WERI-Rb-1 (cell line): Measurements from ENCODE around the gene CNBP.

Experiments
- DNase-seq: peaks from one replicate; pipeline ENCODE4 v3.0.0-alpha.2; 2020
- H3K27ac ChIP-seq: fragments of 250-450 bp; sonication (Bioruptor Pico); 2 replicates; pipeline ENCODE4 v1.5.1; 2020; ENCODE audit warnings: mild to moderate bottlenecking, moderate library complexity
- H3K27me3 ChIP-seq: fragments of 250-450 bp; sonication (Bioruptor Pico); 2 replicates; pipeline ENCODE4 v1.5.1; 2021; ENCODE audit warnings: mild to moderate bottlenecking, low read depth, moderate library complexity; ENCODE audit not compliant: insufficient read depth, severe bottlenecking
- H3K36me3 ChIP-seq: fragments of 250-450 bp; sonication (Bioruptor Pico); 2 replicates; pipeline ENCODE4 v1.5.1; 2020; ENCODE audit warnings: mild to moderate bottlenecking, moderate library complexity
- H3K4me3 ChIP-seq: 2 replicates; pipeline ENCODE4 v1.5.1; 2011; ENCODE audit warnings: low read depth, mild to moderate bottlenecking, control low read depth, low read length
- H3K9me3 ChIP-seq: fragments of 250-450 bp; sonication (Bioruptor Pico); 2 replicates; pipeline ENCODE4 v1.5.1; 2021; ENCODE audit warnings: mild to moderate bottlenecking, moderate library complexity; ENCODE audit not compliant: severe bottlenecking
- CTCF ChIP-seq: IDR thresholded peaks from 2 replicates; pipeline ENCODE4 v1.5.1; 2011; ENCODE audit warnings: low read depth, mild to moderate bottlenecking, control low read depth, inconsistent platforms, low read length

The CNBP gene

GRCh38 chr3:129183569-129184395 lies at the start of gene CNBP:
TSS of gene CNBP (minus strand) at chr3:129183896. CDS start at chr3:129171757, 12,139 bp downstream.
- H3K9me3 ChIP-seq, result no peaks in the 10 kb centered on the region
- H3K36me3 ChIP-seq, result peaks cover 38% of the 10 kb centered on the region
- H3K27me3 ChIP-seq, result no peaks in the 10 kb centered on the region
- peak within 1 kb of the TSS; percentile 99 for H3K27ac ChIP-seq
- no peak for TF ChIP-seq CTCF
- H3K4me3 ChIP-seq, result peak within 1 kb of the TSS; percentile 90
- DNase-seq, result peak; percentile 89

- H3K27me3 ChIP-seq, result no peaks in the 10 kb centered on the region
- DNase-seq, result no peak
- H3K27ac ChIP-seq, result no peak overlapping the region
- no peak overlapping the region for H3K4me3 ChIP-seq
- H3K9me3 ChIP-seq, result no peaks in the 10 kb centered on the region
- TF ChIP-seq CTCF, result no peak
- H3K36me3 ChIP-seq, result no peaks in the 10 kb centered on the region
Measured at GRCh38 chr3:129231331-129232119, 47.8 kb upstream of the CNBP start.

- H3K36me3 ChIP-seq, result no peaks in the 10 kb centered on the region
- no peak overlapping the region for H3K4me3 ChIP-seq
- H3K27ac ChIP-seq, result no peak overlapping the region
- no peak for TF ChIP-seq CTCF
- no peaks in the 10 kb centered on the region for H3K27me3 ChIP-seq
- no peaks in the 10 kb centered on the region for H3K9me3 ChIP-seq
- no peak for DNase-seq
Measured at GRCh38 chr3:129230311-129231019, 46.8 kb upstream of the CNBP start.

- peak; percentile 16 for DNase-seq
- no peaks in the 10 kb centered on the region for H3K9me3 ChIP-seq
- TF ChIP-seq CTCF, result 0 out of 2 replicates have a peak, but pooled peaks have one; percentile 18
- H3K36me3 ChIP-seq, result no peaks in the 10 kb centered on the region
- H3K27ac ChIP-seq, result no peak overlapping the region
- no peak overlapping the region for H3K4me3 ChIP-seq
- no peaks in the 10 kb centered on the region for H3K27me3 ChIP-seq
Measured at GRCh38 chr3:129228891-129229585, 45.3 kb upstream of the CNBP start.

GRCh38 chr3:129226374-129226773 lies 42.7 kb upstream of the CNBP start:
- H3K27ac ChIP-seq, result no peak overlapping the region
- no peak overlapping the region for H3K4me3 ChIP-seq
- H3K27me3 ChIP-seq, result no peaks in the 10 kb centered on the region
- DNase-seq, result no peak
- no peaks in the 10 kb centered on the region for H3K9me3 ChIP-seq
- no peak for TF ChIP-seq CTCF
- no peaks in the 10 kb centered on the region for H3K36me3 ChIP-seq
